Liver (tissue), 9 donors: ENCODE data around the gene LPP. TPM values are rescaled to one million over a fixed set of nuclear protein-coding genes. Genes with fewer than 3 reads are reported as not detected.

Experiments
- DNase-seq: peaks from one replicate; pipeline ENCODE4 v3.0.0-alpha.2; 2017; ENCODE audit warnings: low spot score
- H3K27ac ChIP-seq, 2 donors: one replicate each; pipeline ENCODE4 v1.7.0; 2013; ENCODE audit warnings: inconsistent platforms in 2 of 2, low read length in 2 of 2, control low read depth in 1 of 2, low read depth in 1 of 2, mild to moderate bottlenecking in 1 of 2
- H3K27me3 ChIP-seq, 4 donors: one replicate each; pipeline versions ENCODE4 v1.6.1 to v1.7.0; 2013; ENCODE audit warnings: low read length in 3 of 4, inconsistent platforms in 1 of 4, mild to moderate bottlenecking in 1 of 4, moderate library complexity in 1 of 4; ENCODE audit not compliant: control insufficient read depth in 4 of 4, insufficient read depth in 4 of 4
- H3K36me3 ChIP-seq, 4 donors: one replicate each; pipeline versions ENCODE4 v1.6.1 to v1.7.0; 2013; ENCODE audit warnings: low read length in 3 of 4, mild to moderate bottlenecking in 3 of 4, low read depth in 1 of 4, moderate library complexity in 1 of 4; ENCODE audit not compliant: control insufficient read depth in 4 of 4, insufficient read depth in 3 of 4
- H3K4me1 ChIP-seq, 4 donors: one replicate each; pipeline versions ENCODE4 v1.6.1 to v1.7.0; 2013; ENCODE audit warnings: low read length in 3 of 4, mild to moderate bottlenecking in 3 of 4, moderate library complexity in 1 of 4; ENCODE audit not compliant: control insufficient read depth in 4 of 4, insufficient read depth in 4 of 4
- H3K4me3 ChIP-seq, 3 donors: one replicate each; pipeline versions ENCODE4 v1.6.1 to v1.7.0; 2013; ENCODE audit warnings: low read length in 3 of 3, control low read depth in 1 of 3, low read depth in 1 of 3, mild to moderate bottlenecking in 1 of 3
- H3K9ac ChIP-seq, 2 donors: one replicate each; pipeline ENCODE4 v1.7.0; 2013; ENCODE audit warnings: low read length in 2 of 2, mild to moderate bottlenecking in 2 of 2, moderate library complexity in 2 of 2, control low read depth in 1 of 2, low read depth in 1 of 2
- H3K9me3 ChIP-seq, 4 donors: one replicate each; pipeline versions ENCODE4 v1.6.1 to v1.7.0; 2013; ENCODE audit warnings: low read length in 3 of 4; ENCODE audit not compliant: control insufficient read depth in 4 of 4
- ATF3 ChIP-seq: IDR thresholded peaks from 2 replicates; pipeline ENCODE4 v1.6.1; 2016; ENCODE audit warnings: antibody characterized with exemption
- EGR1 ChIP-seq, 2 donors: IDR thresholded peaks; 2 replicates each; pipeline ENCODE4 v1.6.1; 2016 to 2018; ENCODE audit warnings: antibody characterized with exemption in 2 of 2, low read depth in 2 of 2
- FOXA1 ChIP-seq: IDR thresholded peaks from 2 replicates; pipeline ENCODE4 v1.6.1; 2016; ENCODE audit warnings: antibody characterized with exemption
- FOXA2 ChIP-seq: IDR thresholded peaks from 2 replicates; pipeline ENCODE4 v1.6.1; 2016; ENCODE audit warnings: antibody characterized with exemption
- GABPA ChIP-seq, 2 donors: IDR thresholded peaks in 1 of 2; conservative IDR thresholded peaks in 1 of 2; 2 replicates each; pipeline ENCODE4 v1.6.1; 2016; ENCODE audit warnings: antibody characterized with exemption in 2 of 2, mild to moderate bottlenecking in 1 of 2, moderate library complexity in 1 of 2
- HNF4A ChIP-seq, 2 donors: conservative IDR thresholded peaks; 2 replicates each; pipeline ENCODE4 v1.6.1; 2016; ENCODE audit warnings: antibody characterized with exemption in 2 of 2, mild to moderate bottlenecking in 2 of 2
- HNF4G ChIP-seq: IDR thresholded peaks from 2 replicates; pipeline ENCODE4 v1.6.1; 2016; ENCODE audit warnings: antibody characterized with exemption
- JUND ChIP-seq, 2 donors: IDR thresholded peaks; 2 replicates each; pipeline ENCODE4 v1.6.1; 2016; ENCODE audit warnings: antibody characterized with exemption in 2 of 2
- MAX ChIP-seq: IDR thresholded peaks from 2 replicates; pipeline ENCODE4 v1.6.1; 2016; ENCODE audit warnings: antibody characterized with exemption
- NR2F2 ChIP-seq: IDR thresholded peaks from 2 replicates; pipeline ENCODE4 v1.6.1; 2016; ENCODE audit warnings: antibody characterized with exemption
- RAD21 ChIP-seq, 2 donors: IDR thresholded peaks; 2 replicates each; pipeline ENCODE4 v1.6.1; 2016; ENCODE audit warnings: antibody characterized with exemption in 2 of 2, mild to moderate bottlenecking in 2 of 2
- RXRA ChIP-seq, 2 donors: IDR thresholded peaks; 2 replicates each; pipeline ENCODE4 v1.6.1; 2017 to 2018; ENCODE audit warnings: antibody characterized with exemption in 2 of 2, mild to moderate bottlenecking in 1 of 2
- SP1 ChIP-seq: IDR thresholded peaks from 2 replicates; pipeline ENCODE4 v1.6.1; 2018; ENCODE audit warnings: antibody characterized with exemption, mild to moderate bottlenecking
- YY1 ChIP-seq: IDR thresholded peaks from 2 replicates; pipeline ENCODE4 v1.6.1; 2016; ENCODE audit warnings: antibody characterized with exemption, mild to moderate bottlenecking
- WGBS: extraction: QIAGEN DNeasy Blood & Tissue Kit; methylation state at CpG from one replicate; pipeline ENCODE4 v1.1.7; 2013; 5-methylcytosine and 5-hydroxymethylcytosine counted together
- polyA plus RNA-seq, 2 donors: library from polyadenylated mRNA; stranded (reverse) in 1 of 2; unstranded in 1 of 2; fragments of 200-250 nt in 1 of 2; fragments of >200 nt in 1 of 2; fragmentation: Nextera tagmentation in 1 of 2; extraction: Ambion mirVana in 1 of 2; gene quantifications; one replicate each; pipeline versions ENCODE4 v1.2.1 to v1.2.3, GENCODE V29; 2013 to 2015
- total RNA-seq, 2 donors: library from RNA; depleted of rRNA; stranded (reverse); fragments of >200 nt; gene quantifications; one replicate each; pipeline ENCODE4 v1.2.3, GENCODE V29; 2014
- TF ChIP-seq, protein P1 (sequence below): IDR thresholded peaks from 2 replicates; pipeline ENCODE4 v1.6.1; 2016; ENCODE audit warnings: antibody characterized with exemption
- TF ChIP-seq, protein P2 (sequence below): IDR thresholded peaks from 2 replicates; pipeline ENCODE4 v1.6.1; 2016; ENCODE audit warnings: antibody characterized with exemption, mild to moderate bottlenecking
- TF ChIP-seq, protein P3 (sequence below): fragments of 150-350 bp; IDR thresholded peaks from 2 replicates; pipeline ENCODE4 v1.5.1; 2017; ENCODE audit warnings: improper control_type of control experiment, low read depth, low read length; ENCODE audit not compliant: missing input control
- donor health status: healthy.
- donor health status: healthy.
- donor health status: healthy.
- donor health status: healthy.
- donor health status: healthy.

Gene LPP
- total and polyA plus RNA-seq, 4 donors, result 3.3 to 53.7 (median 28.2) TPM

DNA sequence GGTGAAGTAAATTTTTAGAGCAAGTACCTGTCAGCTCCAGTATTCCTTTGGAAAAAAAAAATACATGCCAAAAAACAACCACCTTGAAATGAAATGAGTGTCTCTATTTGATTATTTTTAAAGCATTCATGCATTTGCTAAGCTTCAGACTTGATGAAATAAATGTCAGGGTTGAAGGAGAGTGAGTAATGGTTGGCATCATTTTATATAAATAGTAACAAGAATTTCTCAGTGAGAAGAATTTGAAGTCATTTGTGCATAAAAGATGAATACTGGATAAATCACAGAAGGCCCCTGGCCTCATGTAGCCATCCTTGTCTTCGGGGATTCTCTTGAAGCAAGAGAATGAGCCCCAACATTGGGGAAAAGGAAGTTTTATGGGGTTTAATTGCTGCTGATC, 318.4 kb downstream of the LPP start:
- no peak overlapping the region for H3K4me3 ChIP-seq
- H3K9me3 ChIP-seq, result no peaks in the 10 kb centered on the region
- no peaks in the 10 kb centered on the region for H3K27me3 ChIP-seq
- 91% methylated on average over 1 of the region's 1 CpG for WGBS
- no peak overlapping the region for H3K9ac ChIP-seq
- H3K4me1 ChIP-seq, result peaks cover 17 to 42% (median 29%) of the 10 kb centered on the region in 4 donors
- TF ChIP-seq, protein P1, sequence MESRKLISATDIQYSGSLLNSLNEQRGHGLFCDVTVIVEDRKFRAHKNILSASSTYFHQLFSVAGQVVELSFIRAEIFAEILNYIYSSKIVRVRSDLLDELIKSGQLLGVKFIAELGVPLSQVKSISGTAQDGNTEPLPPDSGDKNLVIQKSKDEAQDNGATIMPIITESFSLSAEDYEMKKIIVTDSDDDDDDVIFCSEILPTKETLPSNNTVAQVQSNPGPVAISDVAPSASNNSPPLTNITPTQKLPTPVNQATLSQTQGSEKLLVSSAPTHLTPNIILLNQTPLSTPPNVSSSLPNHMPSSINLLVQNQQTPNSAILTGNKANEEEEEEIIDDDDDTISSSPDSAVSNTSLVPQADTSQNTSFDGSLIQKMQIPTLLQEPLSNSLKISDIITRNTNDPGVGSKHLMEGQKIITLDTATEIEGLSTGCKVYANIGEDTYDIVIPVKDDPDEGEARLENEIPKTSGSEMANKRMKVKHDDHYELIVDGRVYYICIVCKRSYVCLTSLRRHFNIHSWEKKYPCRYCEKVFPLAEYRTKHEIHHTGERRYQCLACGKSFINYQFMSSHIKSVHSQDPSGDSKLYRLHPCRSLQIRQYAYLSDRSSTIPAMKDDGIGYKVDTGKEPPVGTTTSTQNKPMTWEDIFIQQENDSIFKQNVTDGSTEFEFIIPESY, result no peak
- TF ChIP-seq, protein P2, sequence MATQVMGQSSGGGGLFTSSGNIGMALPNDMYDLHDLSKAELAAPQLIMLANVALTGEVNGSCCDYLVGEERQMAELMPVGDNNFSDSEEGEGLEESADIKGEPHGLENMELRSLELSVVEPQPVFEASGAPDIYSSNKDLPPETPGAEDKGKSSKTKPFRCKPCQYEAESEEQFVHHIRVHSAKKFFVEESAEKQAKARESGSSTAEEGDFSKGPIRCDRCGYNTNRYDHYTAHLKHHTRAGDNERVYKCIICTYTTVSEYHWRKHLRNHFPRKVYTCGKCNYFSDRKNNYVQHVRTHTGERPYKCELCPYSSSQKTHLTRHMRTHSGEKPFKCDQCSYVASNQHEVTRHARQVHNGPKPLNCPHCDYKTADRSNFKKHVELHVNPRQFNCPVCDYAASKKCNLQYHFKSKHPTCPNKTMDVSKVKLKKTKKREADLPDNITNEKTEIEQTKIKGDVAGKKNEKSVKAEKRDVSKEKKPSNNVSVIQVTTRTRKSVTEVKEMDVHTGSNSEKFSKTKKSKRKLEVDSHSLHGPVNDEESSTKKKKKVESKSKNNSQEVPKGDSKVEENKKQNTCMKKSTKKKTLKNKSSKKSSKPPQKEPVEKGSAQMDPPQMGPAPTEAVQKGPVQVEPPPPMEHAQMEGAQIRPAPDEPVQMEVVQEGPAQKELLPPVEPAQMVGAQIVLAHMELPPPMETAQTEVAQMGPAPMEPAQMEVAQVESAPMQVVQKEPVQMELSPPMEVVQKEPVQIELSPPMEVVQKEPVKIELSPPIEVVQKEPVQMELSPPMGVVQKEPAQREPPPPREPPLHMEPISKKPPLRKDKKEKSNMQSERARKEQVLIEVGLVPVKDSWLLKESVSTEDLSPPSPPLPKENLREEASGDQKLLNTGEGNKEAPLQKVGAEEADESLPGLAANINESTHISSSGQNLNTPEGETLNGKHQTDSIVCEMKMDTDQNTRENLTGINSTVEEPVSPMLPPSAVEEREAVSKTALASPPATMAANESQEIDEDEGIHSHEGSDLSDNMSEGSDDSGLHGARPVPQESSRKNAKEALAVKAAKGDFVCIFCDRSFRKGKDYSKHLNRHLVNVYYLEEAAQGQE, result no peak
- no peak overlapping the region for H3K27ac ChIP-seq
- no peaks in the 10 kb centered on the region for H3K36me3 ChIP-seq
- no peak for DNase-seq

GRCh38 chr3:188473045-188473444, 319.1 kb downstream of the LPP start:
- Histone ChIP-seq H3K4me1 (peaks cover 17 to 41% (median 29%) of the 10 kb centered on the region in 4 donors), H3K27me3 (no peaks in the 10 kb centered on the region), H3K36me3 (no peaks in the 10 kb centered on the region), H3K4me3 (no peak overlapping the region), H3K27ac (peak overlapping the region in 1 of 2 donors; percentile 25), H3K9ac (no peak overlapping the region), H3K9me3 (no peaks in the 10 kb centered on the region)
- DNase-seq, result no peak
- TF ChIP-seq FOXA2 (peak; percentile 74), MAX (no peak), YY1 (no peak), NR2F2 (no peak), SP1 (no peak), EGR1 (IDR thresholded peaks at IDR 0.05; ENCODE audit: low read depth in 2 of 2) (no peak), GABPA (IDR thresholded peaks at IDR 0.05 in 1 of 2, conservative IDR thresholded peaks at IDR 0.05 in 1 of 2) (no peak), HNF4A (conservative IDR thresholded peaks at IDR 0.05) (peak; percentile 13 to 41), FOXA1 (no peak), RXRA (IDR thresholded peaks at IDR 0.05) (peak in 1 of 2 donors; percentile 58), JUND (IDR thresholded peaks at IDR 0.05) (no peak), ATF3 (no peak), HNF4G (no peak), RAD21 (IDR thresholded peaks at IDR 0.05) (peak; percentile 5 to 26)
- TF ChIP-seq, protein P3, sequence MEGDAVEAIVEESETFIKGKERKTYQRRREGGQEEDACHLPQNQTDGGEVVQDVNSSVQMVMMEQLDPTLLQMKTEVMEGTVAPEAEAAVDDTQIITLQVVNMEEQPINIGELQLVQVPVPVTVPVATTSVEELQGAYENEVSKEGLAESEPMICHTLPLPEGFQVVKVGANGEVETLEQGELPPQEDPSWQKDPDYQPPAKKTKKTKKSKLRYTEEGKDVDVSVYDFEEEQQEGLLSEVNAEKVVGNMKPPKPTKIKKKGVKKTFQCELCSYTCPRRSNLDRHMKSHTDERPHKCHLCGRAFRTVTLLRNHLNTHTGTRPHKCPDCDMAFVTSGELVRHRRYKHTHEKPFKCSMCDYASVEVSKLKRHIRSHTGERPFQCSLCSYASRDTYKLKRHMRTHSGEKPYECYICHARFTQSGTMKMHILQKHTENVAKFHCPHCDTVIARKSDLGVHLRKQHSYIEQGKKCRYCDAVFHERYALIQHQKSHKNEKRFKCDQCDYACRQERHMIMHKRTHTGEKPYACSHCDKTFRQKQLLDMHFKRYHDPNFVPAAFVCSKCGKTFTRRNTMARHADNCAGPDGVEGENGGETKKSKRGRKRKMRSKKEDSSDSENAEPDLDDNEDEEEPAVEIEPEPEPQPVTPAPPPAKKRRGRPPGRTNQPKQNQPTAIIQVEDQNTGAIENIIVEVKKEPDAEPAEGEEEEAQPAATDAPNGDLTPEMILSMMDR, result no peak
- TF ChIP-seq, protein P2, result peak; percentile 14
- WGBS, result 32% methylated on average over 2 of the region's 2 CpGs
